HL-60 (cell line): Measurements from ENCODE around the gene GALNT15.

Experiments used
- CTCF ChIP-seq: IDR thresholded peaks from one replicate; pipeline ENCODE4 v1.5.1; 2011; ENCODE audit warnings: low read length, control low read depth, inconsistent platforms; ENCODE audit not compliant: insufficient read depth
- POLR2AphosphoS5 ChIP-seq: IDR thresholded peaks from 2 replicates; pipeline ENCODE4 v1.6.1; 2012; ENCODE audit warnings: low read depth

- no peak for TF ChIP-seq CTCF
- no peak for TF ChIP-seq POLR2AphosphoS5
These were observed 103.0 kb downstream of the GALNT15 start for GRCh38 chr3:16277471-16277870.
